Forelimb muscle (tissue), 1 donor: ENCODE data around the gene CDKAL1. TPM values are rescaled to one million over a fixed set of nuclear protein-coding genes. Genes with fewer than 3 reads are reported as not detected.
A peak's percentile ranks its signal among the peaks of the same experiment; 100 is the strongest.
"Not testable (repeated sequence)": the region's sequence is repeated elsewhere in the genome, so short reads cannot be mapped to it uniquely, and the experiment has no call there.

Experiments used
- DNase-seq: peaks from one replicate; pipeline ENCODE4 v3.0.0-alpha.2; 2013; ENCODE audit warnings: low read depth
- polyA plus RNA-seq: library from polyadenylated mRNA; unstranded; fragments of 120-200 nt; gene quantifications from one replicate; pipeline ENCODE4 v1.2.1, GENCODE V29; 2013; ENCODE audit not compliant: insufficient read length

Gene CDKAL1
- polyA plus RNA-seq, 1 donor: 12.7 TPM

GRCh38 chr6:21246075-21246474 is 711.8 kb downstream of the CDKAL1 start:
- no peak for DNase-seq

GRCh38 chr6:21254460-21254859 is 720.2 kb downstream of the CDKAL1 start:
- not testable (repeated sequence) for DNase-seq

DNA sequence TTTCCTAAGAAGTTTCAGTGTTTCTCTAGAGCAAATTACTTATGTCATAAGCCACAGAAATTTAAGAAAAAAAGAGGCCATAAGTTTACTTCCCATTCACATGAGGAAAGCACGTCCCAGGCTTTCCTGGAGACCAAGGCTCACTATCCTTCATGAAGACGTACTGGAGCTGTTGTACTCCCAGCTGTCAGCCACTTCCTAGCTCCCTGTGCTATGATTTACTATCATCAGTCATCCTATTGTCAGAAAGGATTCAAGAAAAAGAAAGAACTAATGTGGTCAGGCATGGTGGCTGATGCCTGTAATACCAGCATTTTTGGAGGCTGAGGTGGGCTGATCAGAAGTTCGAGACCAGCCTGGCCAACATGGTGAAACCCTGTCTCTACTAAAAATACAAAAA is 721.9 kb downstream of the CDKAL1 start:
- no peak for DNase-seq

GRCh38 chr6:21257125-21257524 is 722.9 kb downstream of the CDKAL1 start:
- no peak for DNase-seq

GRCh38 chr6:21258665-21259064 is 724.4 kb downstream of the CDKAL1 start:
- no peak for DNase-seq

- no peak for DNase-seq
Measured at GRCh38 chr6:21259660-21260059, 725.4 kb downstream of the CDKAL1 start.

GRCh38 chr6:21262504-21262903 is 728.2 kb downstream of the CDKAL1 start:
- DNase-seq: no peak

DNA sequence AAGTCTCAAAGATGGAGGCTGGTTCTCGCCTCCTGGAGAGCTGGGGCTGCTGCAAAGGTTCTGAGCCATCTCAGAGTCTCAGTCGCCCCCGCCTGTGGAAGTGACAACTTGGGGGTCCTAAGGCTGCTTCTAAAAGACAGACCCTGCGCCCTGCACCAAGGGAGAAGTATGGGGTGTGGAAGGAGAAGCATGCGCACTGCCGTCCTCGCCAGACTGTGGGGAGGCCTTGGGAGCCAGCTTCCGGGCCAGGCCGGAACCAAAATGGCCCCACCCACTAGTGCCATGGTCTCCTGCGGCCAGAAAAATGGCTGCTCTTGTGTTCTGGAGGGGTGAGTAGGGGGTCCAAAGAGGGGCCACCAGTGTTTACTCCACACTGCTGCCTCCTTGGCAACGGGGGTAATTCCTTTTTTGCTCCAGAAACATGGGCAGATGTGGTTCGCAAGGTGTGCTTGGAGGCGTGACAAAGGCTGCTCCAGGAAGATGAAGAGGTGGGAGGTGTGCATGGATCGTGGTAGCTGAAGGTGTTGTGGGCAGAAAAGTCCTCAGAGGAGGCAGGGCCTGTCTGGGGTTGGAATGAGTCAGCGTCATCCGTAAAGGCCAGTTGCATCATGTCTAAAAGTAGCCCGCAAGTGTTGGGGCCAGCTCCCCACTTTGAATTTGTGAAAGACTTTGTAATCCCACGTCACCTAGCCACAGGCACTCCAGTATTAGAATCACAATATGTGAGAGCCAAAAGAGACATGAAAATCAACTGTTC is 729.5 kb downstream of the CDKAL1 start:
- no peak for DNase-seq

DNA sequence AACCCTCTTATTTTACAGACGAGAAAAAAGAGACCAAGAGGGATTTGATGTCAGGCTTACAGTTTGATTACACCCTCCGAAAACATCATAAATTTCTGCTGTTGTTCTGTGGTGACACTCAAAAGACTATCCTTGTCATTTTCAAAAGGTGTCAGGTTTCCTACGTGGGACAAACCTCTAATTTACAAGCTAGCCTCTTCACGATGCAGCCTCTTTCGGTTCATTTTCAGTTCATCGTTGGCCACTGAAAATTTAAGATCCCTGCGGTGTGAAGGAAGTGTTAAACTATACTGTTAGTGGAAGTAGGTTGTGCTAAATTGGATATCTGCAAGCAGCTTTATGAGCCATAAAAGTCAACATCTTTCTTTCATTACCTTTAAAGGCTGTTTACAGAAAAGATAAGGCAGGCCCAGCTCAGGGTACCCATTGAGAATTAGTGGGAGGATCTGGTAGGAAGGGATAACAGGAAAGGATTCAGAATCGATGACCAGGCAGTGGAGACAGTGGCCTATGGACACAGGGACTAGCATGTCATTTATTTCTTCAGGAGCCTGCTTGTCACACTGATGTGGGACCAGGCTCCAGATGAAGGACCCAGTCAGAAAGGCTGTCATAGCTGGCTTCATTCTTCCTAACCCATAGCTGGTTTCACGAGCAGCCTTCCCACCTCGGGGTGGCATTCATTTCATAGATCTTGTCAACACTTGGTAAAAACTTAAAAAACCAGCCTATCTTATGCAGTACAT is 730.2 kb downstream of the CDKAL1 start:
- DNase-seq: no peak

- DNase-seq: no peak
Measured at GRCh38 chr6:21265034-21265729, 730.9 kb downstream of the CDKAL1 start.

DNA sequence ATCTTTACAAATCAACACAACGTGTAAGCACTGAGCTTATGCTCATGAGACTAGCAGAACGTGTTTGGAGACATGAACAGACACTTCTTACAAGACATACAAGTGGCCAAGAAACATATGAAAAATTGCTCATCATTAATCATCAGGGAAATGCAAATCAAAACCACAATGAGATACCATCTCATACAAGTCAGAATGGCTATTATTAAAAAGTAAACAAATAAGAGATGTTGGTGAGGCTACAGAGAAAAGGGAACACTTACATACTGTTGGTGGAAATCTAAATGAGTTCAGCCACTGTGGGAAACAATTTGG is 731.4 kb downstream of the CDKAL1 start:
- DNase-seq: no peak

DNA sequence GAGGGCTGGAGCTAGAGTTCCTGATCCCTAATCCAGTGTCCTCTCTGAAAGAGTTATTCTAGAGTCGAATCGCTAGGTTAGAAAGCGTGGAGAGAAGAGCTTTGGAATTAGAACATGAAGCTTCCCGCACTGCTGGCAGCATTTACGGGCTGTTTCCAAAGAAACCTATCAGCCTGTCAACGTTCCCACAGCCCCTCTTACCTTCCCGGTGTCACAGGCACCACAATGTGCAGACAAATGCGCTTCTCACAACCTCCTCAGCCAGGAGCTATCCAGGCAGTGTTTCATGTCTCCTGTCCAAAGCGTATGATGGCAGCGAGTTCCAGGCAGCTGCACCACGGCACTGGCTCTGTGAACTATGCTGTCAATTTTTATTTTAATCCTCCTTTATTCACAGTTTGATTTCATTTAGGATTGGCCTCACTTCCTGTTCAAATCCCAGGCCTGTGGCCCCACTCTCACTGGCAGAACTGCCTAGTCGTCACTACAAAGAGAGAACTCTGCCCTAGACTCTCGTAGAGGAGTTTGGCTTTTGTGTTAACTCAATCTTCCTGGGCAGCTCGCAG is 736.5 kb downstream of the CDKAL1 start:
- no peak for DNase-seq

DNA sequence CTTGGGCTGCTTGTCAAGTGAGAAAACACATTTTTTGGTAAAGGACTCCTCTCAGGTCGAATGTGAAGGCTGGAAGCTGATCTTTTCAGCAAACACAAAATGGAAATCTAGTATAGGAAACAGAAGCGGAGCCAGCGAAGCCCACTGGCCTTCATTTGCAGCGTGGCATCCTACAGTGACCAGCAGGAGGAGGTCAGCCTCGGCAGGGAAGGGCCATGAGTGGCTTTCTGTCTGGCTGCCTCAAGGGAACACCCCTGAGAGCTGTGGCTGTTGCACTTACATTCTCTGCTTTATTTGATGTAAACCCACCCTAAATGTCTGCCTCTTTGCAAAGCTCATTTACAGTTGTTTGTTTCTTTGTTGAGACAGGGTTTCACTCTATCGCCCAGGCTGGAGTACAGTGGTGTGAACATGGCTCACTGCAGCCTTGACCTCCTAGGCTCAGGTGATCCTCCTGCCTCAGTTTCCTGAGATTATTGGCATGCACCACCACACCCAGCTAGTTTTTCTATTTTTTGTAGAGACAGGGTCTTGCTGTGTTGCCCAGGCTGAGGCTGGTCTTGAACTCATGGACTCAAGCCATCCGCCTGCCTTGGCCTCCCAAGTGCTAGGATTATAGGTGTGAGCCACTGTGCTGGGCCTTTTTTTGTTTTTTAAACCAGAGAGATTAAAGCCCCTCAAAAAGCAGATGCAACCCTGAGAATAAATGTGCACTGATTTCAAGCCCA is 737.3 kb downstream of the CDKAL1 start:
- DNase-seq: no peak

GRCh38 chr6:21273451-21273850 is 739.2 kb downstream of the CDKAL1 start:
- no peak for DNase-seq

GRCh38 chr6:21274851-21275250 is 740.6 kb downstream of the CDKAL1 start:
- no peak for DNase-seq

GRCh38 chr6:21277601-21278374 is 743.5 kb downstream of the CDKAL1 start:
- no peak for DNase-seq

GRCh38 chr6:21278375-21278745 is 744.1 kb downstream of the CDKAL1 start:
- DNase-seq: peak; percentile 24

DNA sequence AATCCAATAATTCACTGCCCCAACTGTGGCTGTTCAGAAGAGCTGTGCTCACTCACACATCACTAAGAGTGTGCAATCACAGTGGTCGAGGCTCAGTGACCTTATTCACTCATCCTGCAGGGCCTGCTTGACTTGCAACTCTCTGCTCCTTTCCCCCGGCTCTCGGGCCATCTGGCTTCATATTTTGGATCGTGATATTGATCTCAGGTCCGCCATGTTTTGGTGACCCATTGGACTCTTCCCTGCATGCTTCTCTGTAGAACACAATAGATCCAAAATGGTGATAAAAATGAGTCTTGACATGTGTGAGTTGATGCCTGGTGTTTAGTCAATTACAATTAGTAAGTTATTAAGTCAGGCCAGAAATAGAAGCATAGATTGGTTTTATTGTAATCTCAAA is 745.4 kb downstream of the CDKAL1 start:
- no peak for DNase-seq

DNA sequence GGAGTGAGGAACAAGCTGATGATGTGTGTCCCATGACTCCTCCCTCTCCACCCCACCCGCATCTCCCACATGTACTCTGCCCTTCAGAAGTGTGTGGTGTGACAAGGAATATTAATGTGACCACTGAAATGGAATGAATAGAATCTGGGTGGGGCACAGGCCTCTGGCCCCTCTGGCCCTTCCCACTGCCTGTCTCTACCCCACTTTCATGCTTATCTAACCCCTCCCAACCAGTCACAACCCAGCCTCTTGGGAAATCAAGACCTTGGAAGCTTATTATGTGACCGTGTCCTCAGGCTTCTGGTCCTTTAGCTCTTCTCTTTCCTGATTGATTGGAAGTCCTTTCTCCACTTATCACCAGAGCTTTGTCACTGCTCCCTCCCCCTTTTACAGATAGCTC is 747.1 kb downstream of the CDKAL1 start:
- no peak for DNase-seq
